ENCODE results near the gene ARL15.
A peak's percentile ranks its signal among the peaks of the same experiment; 100 is the strongest.

Gene ARL15

DNA sequence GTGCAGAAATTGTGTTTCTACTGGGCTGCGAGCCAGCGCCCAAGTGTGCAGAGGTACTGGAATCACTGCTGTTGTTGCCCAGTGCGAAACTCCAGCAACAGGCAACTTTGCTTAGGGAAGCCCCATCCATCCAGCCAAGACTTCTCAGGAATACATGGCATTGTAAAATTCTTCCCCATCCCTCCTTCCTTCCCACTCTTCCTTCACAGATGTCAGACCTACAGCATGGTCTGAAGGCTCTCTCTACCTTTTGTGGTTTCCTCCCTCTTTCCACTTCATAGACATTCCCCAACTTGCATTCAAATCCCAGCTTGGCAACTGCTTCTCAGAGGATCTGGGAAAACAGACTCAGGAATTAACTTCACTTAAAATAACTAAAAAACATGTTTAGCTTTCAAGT, 30.4 kb downstream of the ARL15 start:
- peaks cover 6% of the 10 kb centered on the region for H3K4me1 Mint-ChIP-seq
- ATAC-seq = no peak
- no peak overlapping the region for H3K4me3 Mint-ChIP-seq
- no peak overlapping the region for H3K27ac Mint-ChIP-seq
- DNase-seq (ENCODE audit: low spot score in 2 of 2) = no peak
- no peaks in the 10 kb centered on the region for H3K9me3 Mint-ChIP-seq
- no peaks in the 10 kb centered on the region for H3K36me3 Mint-ChIP-seq

DNA sequence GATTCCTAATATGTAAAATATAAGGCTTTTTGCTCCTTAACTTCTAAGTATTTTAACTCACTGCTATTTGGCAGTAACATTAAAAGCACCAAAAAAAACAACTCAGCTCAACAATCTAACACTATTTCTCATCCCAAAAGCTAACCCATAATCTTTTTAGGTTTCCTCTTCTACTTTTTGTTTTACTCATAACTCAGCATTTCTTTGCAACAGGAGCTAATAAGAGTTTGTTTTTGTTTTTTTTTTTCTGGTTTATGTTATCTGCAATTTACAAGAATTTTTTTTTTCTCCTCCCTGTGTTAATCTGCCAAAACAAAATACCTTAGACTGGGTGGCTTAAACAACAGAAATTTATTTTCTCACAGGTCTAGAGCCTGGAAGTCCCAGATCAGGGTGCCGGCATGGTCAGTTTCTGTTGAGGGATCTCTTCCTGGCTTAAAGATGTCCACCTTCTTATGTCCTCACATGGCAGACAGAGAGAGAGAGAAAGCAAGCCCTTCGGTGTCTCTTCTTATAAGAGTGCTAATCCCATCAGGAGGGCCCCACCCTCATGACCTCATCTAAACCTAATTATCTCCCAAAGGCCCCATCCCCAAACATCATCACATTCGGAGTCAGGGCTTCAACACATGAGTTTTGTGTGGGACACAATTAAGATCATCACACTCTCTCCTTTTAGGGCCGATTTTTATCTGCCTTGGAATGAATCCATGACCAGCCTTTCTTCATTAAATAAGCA, 31.2 kb downstream of the ARL15 start:
- DNase-seq (ENCODE audit: low spot score in 2 of 2) (no peak), ATAC-seq (no peak)
- no peaks in the 10 kb centered on the region for H3K36me3 Mint-ChIP-seq
- no peaks in the 10 kb centered on the region for H3K9me3 Mint-ChIP-seq
- no peak overlapping the region for H3K27ac Mint-ChIP-seq
- H3K4me3 Mint-ChIP-seq = no peak overlapping the region
- peaks cover 6% of the 10 kb centered on the region for H3K4me1 Mint-ChIP-seq

DNA sequence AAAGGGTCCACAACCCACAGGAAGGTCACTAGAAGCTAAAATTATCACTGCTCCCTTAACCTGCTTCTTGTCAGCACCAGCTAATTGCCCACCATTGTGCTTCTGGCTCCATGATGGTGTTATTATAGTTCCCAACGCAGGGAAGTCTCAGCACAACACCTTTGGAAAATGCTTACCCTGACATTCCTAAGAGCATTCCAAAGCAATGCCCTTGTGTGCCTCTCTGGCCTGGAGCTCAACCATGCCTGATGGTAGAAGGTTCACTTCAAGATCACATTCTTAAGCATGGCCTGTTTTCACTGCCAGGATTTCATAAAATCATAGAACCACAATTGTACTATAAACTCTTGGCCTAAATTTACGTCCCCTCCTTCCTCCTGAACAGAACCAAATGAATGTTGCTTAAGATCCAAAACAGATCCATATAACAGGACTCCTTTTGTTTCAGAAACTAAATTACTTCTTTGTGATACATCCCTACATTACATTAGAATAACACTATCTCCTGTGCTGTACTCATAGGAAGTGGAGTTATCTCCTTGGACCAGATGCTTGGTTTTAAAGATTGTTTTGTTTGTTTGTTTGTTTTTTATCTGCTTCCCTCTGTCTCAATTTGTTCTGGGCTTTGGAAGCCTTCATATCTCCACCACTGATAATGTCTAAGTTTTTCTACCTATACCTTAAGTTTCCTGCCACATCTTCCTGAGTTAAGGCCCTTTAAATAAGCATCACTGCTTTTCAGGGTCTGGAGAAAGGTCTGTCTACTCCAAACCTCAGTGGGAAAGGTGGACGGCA, 32.1 kb downstream of the ARL15 start:
- Mint-ChIP-seq H3K4me1 (peaks cover 12% of the 10 kb centered on the region), H3K36me3 (no peaks in the 10 kb centered on the region), H3K27ac (no peak overlapping the region), H3K9me3 (no peaks in the 10 kb centered on the region), H3K4me3 (no peak overlapping the region)
- DNase-seq (ENCODE audit: low spot score in 2 of 2) (no peak), ATAC-seq (no peak)

DNA sequence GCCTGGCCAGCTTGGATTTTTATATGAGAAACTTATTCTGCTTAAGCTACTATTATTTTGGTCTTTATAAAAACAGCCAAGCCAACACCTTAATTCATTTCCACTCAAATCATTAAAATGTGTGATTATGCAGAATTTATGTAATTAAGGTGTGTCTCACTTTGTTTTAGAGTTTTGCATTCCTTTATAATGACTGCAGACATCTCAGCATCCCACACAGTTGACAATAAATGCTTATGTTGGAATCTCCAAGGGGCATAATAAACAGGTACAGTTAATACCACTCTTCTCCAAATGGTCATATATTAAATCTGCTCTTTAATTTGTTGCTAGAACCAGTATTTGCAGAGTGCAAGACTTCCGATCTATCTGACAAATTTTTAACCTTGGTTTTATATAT, 34.3 kb downstream of the ARL15 start:
- no peak overlapping the region for H3K4me3 Mint-ChIP-seq
- peaks cover 12% of the 10 kb centered on the region for H3K4me1 Mint-ChIP-seq
- no peaks in the 10 kb centered on the region for H3K36me3 Mint-ChIP-seq
- H3K27ac Mint-ChIP-seq = no peak overlapping the region
- DNase-seq (ENCODE audit: low spot score in 2 of 2) (no peak), ATAC-seq (no peak)
- no peaks in the 10 kb centered on the region for H3K9me3 Mint-ChIP-seq

DNA sequence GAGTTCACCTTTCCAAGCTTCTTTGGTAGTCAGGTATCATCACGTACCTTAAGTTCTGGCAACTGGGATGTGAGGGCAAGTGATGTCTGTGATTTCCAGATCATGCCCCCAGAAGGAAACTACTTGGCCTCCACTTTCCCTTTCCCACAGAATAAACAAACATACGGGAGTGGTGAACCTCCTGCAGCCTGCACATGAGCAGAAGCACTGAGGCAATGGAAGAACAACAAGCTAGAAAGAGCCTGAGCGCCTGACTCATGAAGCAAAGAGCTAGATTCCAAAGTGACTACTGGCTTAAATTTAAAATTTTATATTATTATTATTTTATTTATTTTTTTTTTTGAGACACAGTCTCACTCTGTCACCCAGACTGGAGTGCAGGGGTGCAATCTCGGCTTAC, 35.0 kb downstream of the ARL15 start:
- Mint-ChIP-seq H3K27ac (no peak overlapping the region), H3K4me3 (no peak overlapping the region), H3K36me3 (no peaks in the 10 kb centered on the region), H3K4me1 (peaks cover 12% of the 10 kb centered on the region), H3K9me3 (no peaks in the 10 kb centered on the region)
- no peak for ATAC-seq
- DNase-seq (ENCODE audit: low spot score in 2 of 2) = no peak

DNA sequence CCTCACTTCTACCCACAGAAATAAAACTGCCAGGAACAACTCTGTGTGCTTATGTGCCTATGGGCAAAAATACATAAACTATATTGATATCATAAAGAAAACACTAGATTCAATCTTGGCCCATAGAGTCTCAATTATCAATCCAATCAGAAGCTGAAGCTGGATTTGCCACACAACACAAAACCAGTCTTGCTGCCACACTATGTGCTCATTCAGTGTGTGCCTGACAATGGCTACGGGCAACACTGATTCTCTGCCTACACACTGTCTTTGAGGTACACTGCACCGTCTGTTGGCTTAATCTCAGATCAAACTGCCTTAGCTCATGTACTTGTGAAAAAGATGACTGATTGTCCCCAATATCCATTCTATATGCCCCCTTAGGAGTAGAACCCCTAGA, 35.4 kb downstream of the ARL15 start:
- peaks cover 8% of the 10 kb centered on the region for H3K4me1 Mint-ChIP-seq
- no peak overlapping the region for H3K27ac Mint-ChIP-seq
- no peaks in the 10 kb centered on the region for H3K36me3 Mint-ChIP-seq
- ATAC-seq (no peak), DNase-seq (ENCODE audit: low spot score in 2 of 2) (no peak)
- H3K4me3 Mint-ChIP-seq = no peak overlapping the region
- H3K9me3 Mint-ChIP-seq = no peaks in the 10 kb centered on the region

DNA sequence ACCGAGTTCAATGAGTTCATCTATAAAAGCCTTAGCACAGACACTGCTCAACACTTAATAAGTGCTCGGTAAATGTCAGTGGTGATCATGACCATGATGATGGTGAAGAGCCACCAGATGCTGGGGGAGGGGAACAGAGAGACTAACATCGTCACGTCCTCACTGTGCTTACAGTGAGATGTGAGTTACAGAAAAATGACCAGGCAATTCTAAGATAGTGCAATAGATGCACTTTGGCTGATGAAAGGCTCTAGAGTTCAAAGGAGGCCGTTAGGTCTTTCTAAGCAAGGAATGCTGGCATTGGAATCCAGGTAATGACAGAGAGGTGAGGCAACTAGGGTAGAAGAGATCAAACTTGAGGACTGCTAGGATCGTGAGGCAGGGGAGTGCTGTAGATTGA, 36.7 kb downstream of the ARL15 start:
- Mint-ChIP-seq H3K4me1 (peaks cover 6% of the 10 kb centered on the region), H3K36me3 (no peaks in the 10 kb centered on the region), H3K4me3 (no peak overlapping the region), H3K27ac (no peak overlapping the region), H3K9me3 (peaks cover 2% of the 10 kb centered on the region)
- no peak for ATAC-seq
- no peak for DNase-seq (ENCODE audit: low spot score in 2 of 2)

DNA sequence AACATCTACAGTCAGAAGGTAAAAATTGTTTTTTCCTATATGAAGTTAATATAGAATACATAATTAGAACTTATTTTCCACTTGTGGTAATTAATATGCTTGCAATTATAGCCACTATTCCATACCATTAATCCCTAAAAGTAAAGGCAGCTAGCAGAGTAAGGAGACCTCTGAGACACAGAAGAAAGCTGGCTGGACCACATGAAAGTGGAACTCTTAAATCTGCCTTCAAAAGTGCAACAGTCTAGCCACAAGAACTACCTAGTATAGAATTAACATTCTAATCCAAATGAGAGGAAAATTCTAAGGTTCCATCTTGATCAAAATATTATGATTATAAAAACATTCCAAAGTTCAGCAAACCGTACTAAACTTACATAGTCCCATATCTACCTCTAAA, 37.6 kb downstream of the ARL15 start:
- Mint-ChIP-seq H3K4me1 (peaks cover 6% of the 10 kb centered on the region), H3K27ac (no peak overlapping the region), H3K36me3 (no peaks in the 10 kb centered on the region), H3K9me3 (peaks cover 2% of the 10 kb centered on the region), H3K4me3 (no peak overlapping the region)
- no peak for ATAC-seq
- no peak for DNase-seq (ENCODE audit: low spot score in 2 of 2)

DNA sequence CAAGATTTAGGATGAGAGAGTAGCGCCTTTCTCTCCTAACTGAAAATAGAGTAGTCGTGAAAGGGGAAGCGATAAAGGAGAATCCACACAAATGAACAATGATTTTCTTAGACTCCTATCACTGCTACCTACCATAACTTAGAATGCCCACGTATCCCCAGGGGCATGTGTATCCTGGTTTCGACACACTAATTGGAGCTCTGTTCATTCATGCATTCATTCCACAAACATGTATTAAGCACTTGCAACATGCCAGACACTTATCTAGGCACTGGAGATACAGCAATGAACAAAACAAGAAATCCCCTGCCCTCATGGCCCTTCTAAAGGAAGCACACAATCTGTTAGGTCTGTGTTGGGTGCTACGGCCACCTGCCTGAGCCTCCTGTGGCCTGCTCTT, 40.0 kb downstream of the ARL15 start:
- Mint-ChIP-seq H3K4me1 (peaks cover 6% of the 10 kb centered on the region), H3K9me3 (peaks cover 2% of the 10 kb centered on the region), H3K36me3 (no peaks in the 10 kb centered on the region), H3K4me3 (no peak overlapping the region), H3K27ac (no peak overlapping the region)
- DNase-seq (ENCODE audit: low spot score in 2 of 2) (no peak), ATAC-seq (no peak)

DNA sequence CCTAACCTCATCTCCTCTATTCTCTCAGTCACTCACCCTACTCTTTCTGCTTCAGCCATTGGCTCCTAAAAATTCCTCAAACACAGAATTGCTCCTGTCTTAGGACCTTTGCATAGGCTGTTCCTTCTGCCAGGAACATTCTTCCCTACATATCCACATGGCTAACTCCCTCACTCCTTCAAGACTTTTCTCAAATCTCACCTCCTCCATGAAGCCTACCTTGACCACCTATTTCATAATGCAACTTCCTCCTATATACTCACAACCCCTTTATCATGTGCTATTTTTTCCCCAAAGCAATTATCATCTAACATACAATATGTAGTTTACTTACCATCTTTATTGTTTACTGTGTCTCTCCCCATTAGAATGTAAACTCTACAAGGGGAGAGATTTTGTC, 45.8 kb downstream of the ARL15 start:
- Mint-ChIP-seq H3K36me3 (no peaks in the 10 kb centered on the region), H3K9me3 (peaks cover 2% of the 10 kb centered on the region), H3K4me3 (no peak overlapping the region), H3K27ac (no peak overlapping the region), H3K4me1 (peaks cover 18% of the 10 kb centered on the region)
- ATAC-seq (no peak), DNase-seq (ENCODE audit: low spot score in 2 of 2) (no peak)

DNA sequence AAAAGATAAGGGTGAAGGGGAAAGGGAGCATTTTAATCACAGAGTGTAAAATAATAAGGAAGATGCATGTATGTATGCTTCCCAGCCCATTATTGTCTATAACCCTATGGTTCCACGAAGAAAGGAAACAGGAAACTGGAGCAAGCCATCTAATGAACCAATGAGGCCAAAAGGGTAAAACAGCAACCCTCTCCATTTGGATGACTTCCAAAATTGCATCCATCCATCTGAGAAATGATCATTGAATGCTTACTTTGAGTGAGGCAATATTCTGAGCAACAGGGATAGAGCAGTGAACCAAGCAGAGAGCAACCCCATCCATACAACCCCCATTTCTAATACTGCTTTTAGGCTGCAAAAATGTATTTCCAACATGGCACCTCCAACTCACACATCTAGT, 46.9 kb downstream of the ARL15 start:
- H3K4me3 Mint-ChIP-seq = no peak overlapping the region
- H3K27ac Mint-ChIP-seq = no peak overlapping the region
- no peaks in the 10 kb centered on the region for H3K9me3 Mint-ChIP-seq
- H3K36me3 Mint-ChIP-seq = no peaks in the 10 kb centered on the region
- DNase-seq (ENCODE audit: low spot score in 2 of 2) (no peak), ATAC-seq (no peak)
- peaks cover 30% of the 10 kb centered on the region for H3K4me1 Mint-ChIP-seq

DNA sequence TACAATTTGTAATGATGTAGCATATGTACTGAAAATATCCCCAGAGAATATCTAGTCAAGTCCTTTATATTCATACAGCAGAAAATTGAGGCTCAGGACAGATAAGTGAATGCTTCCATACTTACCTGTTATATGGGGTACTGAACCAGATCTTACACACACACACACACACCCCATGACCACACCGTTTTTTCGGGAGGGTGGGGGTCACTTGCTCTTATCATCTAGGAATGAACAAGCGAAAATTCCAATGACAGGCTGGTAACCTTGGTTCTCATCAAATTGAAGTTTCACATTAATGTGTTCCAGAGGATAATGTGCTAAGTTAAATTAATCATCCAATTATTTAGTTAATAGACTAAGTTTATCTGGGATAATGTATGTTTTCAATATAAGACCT, 48.8 kb downstream of the ARL15 start:
- no peak overlapping the region for H3K4me3 Mint-ChIP-seq
- no peaks in the 10 kb centered on the region for H3K9me3 Mint-ChIP-seq
- no peaks in the 10 kb centered on the region for H3K36me3 Mint-ChIP-seq
- no peak overlapping the region for H3K27ac Mint-ChIP-seq
- peaks cover 38% of the 10 kb centered on the region for H3K4me1 Mint-ChIP-seq
- ATAC-seq (no peak), DNase-seq (ENCODE audit: low spot score in 2 of 2) (no peak)

DNA sequence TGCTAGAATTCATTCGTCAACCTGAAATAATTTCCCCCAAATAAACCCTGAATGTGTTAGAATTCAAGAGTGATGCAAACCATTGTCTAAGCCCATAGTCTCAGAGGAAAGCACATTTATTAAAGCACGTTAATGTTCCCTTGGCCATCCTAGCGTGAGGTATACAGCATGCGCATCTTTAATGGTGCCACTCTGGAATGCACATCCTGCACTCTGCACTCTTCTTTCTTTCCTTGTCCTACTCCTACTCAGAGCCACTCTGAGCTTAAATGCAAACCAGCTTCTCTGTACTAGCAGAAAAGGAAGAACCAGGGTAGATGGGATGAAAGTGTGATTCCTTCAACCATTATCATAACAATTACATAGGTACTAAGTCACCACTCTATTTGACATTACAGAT, 50.4 kb downstream of the ARL15 start:
- no peak for DNase-seq (ENCODE audit: low spot score in 2 of 2)
- H3K4me1 Mint-ChIP-seq = peaks cover 49% of the 10 kb centered on the region
- no peak overlapping the region for H3K27ac Mint-ChIP-seq
- no peaks in the 10 kb centered on the region for H3K36me3 Mint-ChIP-seq
- no peak overlapping the region for H3K4me3 Mint-ChIP-seq
- no peaks in the 10 kb centered on the region for H3K9me3 Mint-ChIP-seq
- no peak for ATAC-seq

DNA sequence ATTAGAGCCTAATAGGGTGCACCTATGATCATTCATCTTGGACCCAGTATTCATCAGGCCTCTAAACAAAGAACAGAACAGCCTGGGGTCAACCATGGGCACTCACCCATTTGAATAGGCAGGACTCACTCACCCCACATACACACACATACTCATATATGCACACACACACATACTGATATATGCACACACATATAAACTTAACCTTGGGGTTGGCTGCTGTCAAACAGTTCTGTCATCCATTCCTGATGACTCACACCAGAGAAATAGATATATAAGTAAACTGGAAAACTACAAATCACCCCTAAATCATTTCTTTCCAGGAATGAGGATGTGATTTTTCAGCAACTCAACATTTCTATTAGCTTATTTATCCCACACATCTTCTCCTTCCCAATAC, 51.3 kb downstream of the ARL15 start:
- H3K4me1 Mint-ChIP-seq = peaks cover 40% of the 10 kb centered on the region
- ATAC-seq (peak; percentile 68), DNase-seq (ENCODE audit: low spot score in 2 of 2) (no peak)
- no peaks in the 10 kb centered on the region for H3K9me3 Mint-ChIP-seq
- H3K27ac Mint-ChIP-seq = no peak overlapping the region
- no peaks in the 10 kb centered on the region for H3K36me3 Mint-ChIP-seq
- no peak overlapping the region for H3K4me3 Mint-ChIP-seq

DNA sequence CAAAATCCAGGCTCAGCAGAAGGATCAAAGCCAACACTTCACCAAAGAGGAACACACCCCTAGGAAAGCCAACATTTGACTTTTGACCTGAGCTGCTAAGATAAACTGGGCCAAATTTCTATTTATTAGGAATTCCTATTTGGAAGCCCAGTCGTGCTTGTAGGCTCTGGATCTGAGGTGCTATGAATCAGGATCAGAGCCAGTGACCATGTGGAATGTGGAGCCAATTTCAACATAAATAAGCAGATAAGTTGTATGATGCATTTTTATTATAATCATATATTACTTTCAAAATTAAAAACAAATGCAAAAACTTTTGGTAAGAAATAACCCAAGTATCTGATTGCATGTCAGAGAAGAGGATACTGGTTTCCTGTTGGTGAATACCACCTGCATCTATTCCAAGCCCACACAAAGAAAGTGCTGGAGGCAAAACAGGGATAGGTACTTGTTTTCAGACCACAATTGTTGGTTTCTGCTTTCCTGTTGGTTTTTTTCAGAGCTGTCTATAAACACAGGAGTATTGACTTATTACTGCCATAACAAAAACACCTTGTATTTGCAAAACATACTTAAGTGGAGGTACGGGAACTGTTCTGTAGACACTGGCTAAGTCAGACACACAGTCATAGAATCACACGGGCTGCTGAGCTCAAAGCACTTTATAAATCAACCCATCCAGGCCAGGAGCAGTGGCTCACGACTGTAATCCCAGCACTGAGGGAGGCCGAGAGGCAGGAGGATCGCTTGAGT, 52.8 kb downstream of the ARL15 start:
- no peak overlapping the region for H3K27ac Mint-ChIP-seq
- H3K36me3 Mint-ChIP-seq = no peaks in the 10 kb centered on the region
- ATAC-seq (no peak), DNase-seq (ENCODE audit: low spot score in 2 of 2) (no peak)
- H3K4me1 Mint-ChIP-seq = peaks cover 34% of the 10 kb centered on the region
- H3K4me3 Mint-ChIP-seq = no peak overlapping the region
- no peaks in the 10 kb centered on the region for H3K9me3 Mint-ChIP-seq

Data from stimulated activated effector memory CD8-positive, alpha-beta T cell treated with anti-CD3 and anti-CD28 coated beads, Interleukin-12 subunit alpha, Interleukin-12 subunit beta, amount 100 ng/mL, for 72 hours (primary cell).